PC-3 (cell line): ENCODE results near the gene ZNF366. TPM values are rescaled to one million over a fixed set of nuclear protein-coding genes. Genes with fewer than 3 reads are reported as not detected.

Experiments used
- ATAC-seq: fragments of 200-7000 bp; cut with Tn5 transposase; 2 replicates; pipeline ENCODE4 v1.9.1; 2020; ENCODE audit warnings: mild to moderate bottlenecking, moderate library complexity
- BruUV-seq: library from RNA; stranded (reverse); fragments of 400-500 nt; replicated peaks from 2 replicates; lab custom pipeline; 2021; lab: Mats Ljungman, UMichigan
- CTCF ChIA-PET: fragments of 300-600 bp; sonication (Branson Sonifier 250); formaldehyde crosslinking; loops from one replicate; lab custom pipeline; 2022; ENCODE audit warnings: antibody characterized with exemption; lab: Charles Lee
- POLR2A ChIA-PET: fragments of 300-600 bp; sonication (Branson Sonifier 250); formaldehyde crosslinking; loops from one replicate; lab custom pipeline; 2022; ENCODE audit warnings: antibody characterized with exemption; ENCODE audit not compliant: unreplicated experiment; lab: Charles Lee
- DNase-seq: peaks from one replicate; pipeline ENCODE4 v3.0.0-alpha.2; 2015
- H2AFZ ChIP-seq: fragments of 300-600 bp; sonication (generic); 2 replicates; pipeline ENCODE4 v1.6.0; 2016; ENCODE audit warnings: antibody characterized with exemption, low read length
- H3F3A ChIP-seq: fragments of 300-600 bp; sonication (generic); one replicate; pipeline ENCODE4 v1.6.0; 2017; ENCODE audit warnings: antibody characterized with exemption, low read length, control low read depth, mild to moderate bottlenecking; ENCODE audit not compliant: unreplicated experiment
- H3K27ac ChIP-seq: fragments of 300-600 bp; sonication (generic); 2 replicates; pipeline ENCODE4 v1.5.1; 2016; ENCODE audit warnings: mild to moderate bottlenecking, low read length
- H3K27me3 ChIP-seq: fragments of 300-600 bp; sonication (generic); 2 replicates; pipeline ENCODE4 v1.6.1; 2016; ENCODE audit warnings: low read length, mixed read lengths
- H3K36me3 ChIP-seq: fragments of 300-600 bp; sonication (generic); 2 replicates; pipeline ENCODE4 v1.6.1; 2016; ENCODE audit warnings: low read depth, mixed run types, low read length, mixed read lengths
- H3K4me1 ChIP-seq: fragments of 300-600 bp; sonication (generic); 2 replicates; pipeline ENCODE4 v1.5.1; 2016; ENCODE audit warnings: low read length; ENCODE audit not compliant: insufficient read depth
- H3K4me2 ChIP-seq: fragments of 300-600 bp; sonication (generic); 2 replicates; pipeline ENCODE4 v1.6.0; 2016; ENCODE audit warnings: low read length
- H3K4me3 ChIP-seq: fragments of 300-600 bp; sonication (generic); 2 replicates; pipeline ENCODE4 v1.5.1; 2016; ENCODE audit warnings: mild to moderate bottlenecking, low read length, mixed read lengths
- H3K79me2 ChIP-seq: fragments of 300-600 bp; sonication (generic); 2 replicates; pipeline ENCODE4 v1.6.1; 2017; ENCODE audit warnings: low read length, mixed read lengths
- H3K9ac ChIP-seq: fragments of 300-600 bp; sonication (generic); 2 replicates; pipeline ENCODE4 v1.6.0; 2016; ENCODE audit warnings: mild to moderate bottlenecking, low read length
- H3K9me2 ChIP-seq: fragments of 300-600 bp; sonication (generic); replicated peaks from 2 replicates; pipeline ENCODE4 v1.6.1; 2016; ENCODE audit warnings: mixed run types, low read length, mixed read lengths
- H3K9me3 ChIP-seq: fragments of 300-600 bp; sonication (generic); 2 replicates; pipeline ENCODE4 v1.6.1; 2016; ENCODE audit warnings: low read length, mixed read lengths
- H4K20me1 ChIP-seq: fragments of 300-600 bp; sonication (generic); 2 replicates; pipeline ENCODE4 v1.6.1; 2016; ENCODE audit warnings: low read length, mixed read lengths
- CTCF ChIP-seq: fragments of 300-600 bp; sonication (generic); conservative IDR thresholded peaks from 2 replicates; pipeline ENCODE4 v1.5.1; 2017; ENCODE audit warnings: antibody characterized with exemption, low read depth, mild to moderate bottlenecking, low read length
- EZH2 ChIP-seq: fragments of 300-600 bp; sonication (generic); IDR thresholded peaks from one replicate; pipeline ENCODE4 v1.6.1; 2017; ENCODE audit warnings: antibody characterized with exemption, mild to moderate bottlenecking, low read length; ENCODE audit not compliant: unreplicated experiment
- EZH2phosphoT487 ChIP-seq: fragments of 300-600 bp; sonication (generic); IDR thresholded peaks from 2 replicates; pipeline ENCODE4 v1.6.1; 2018; ENCODE audit warnings: mild to moderate bottlenecking, antibody characterized with exemption, low read length, borderline replicate concordance
- intact Hi-C: fragments of 100-400 bp; cut with micrococcal nuclease; formaldehyde crosslinking; loops from 2 replicates; pipeline ENCODE4 v1.9.0; 2023
- total RNA-seq: library from RNA; depleted of rRNA; stranded (reverse); fragments of >200 nt; gene quantifications from 2 replicates; pipeline ENCODE4 v1.2.3, GENCODE V29; 2014

ZNF366 gene
- total RNA-seq, 1 experiment from 2014 or later: not detected

GRCh38 chr5:72477644-72478043 lies 29.6 kb downstream of the ZNF366 start:
- Histone ChIP-seq H3K27ac (no peak overlapping the region), H3F3A (no peaks in the 10 kb centered on the region), H2AFZ (no peak overlapping the region), H3K36me3 (no peaks in the 10 kb centered on the region), H3K27me3 (no peaks in the 10 kb centered on the region), H3K79me2 (no peaks in the 10 kb centered on the region), H3K9me3 (no peaks in the 10 kb centered on the region), H3K4me2 (no peak overlapping the region), H4K20me1 (no peaks in the 10 kb centered on the region), H3K9ac (no peak overlapping the region), H3K4me3 (no peak overlapping the region), H3K4me1 (peaks cover 13% of the 10 kb centered on the region), H3K9me2 (no peaks in the 10 kb centered on the region)
- TF ChIP-seq EZH2: no peak
- TF ChIP-seq CTCF: no peak
- TF ChIP-seq EZH2phosphoT487: no peak
- ATAC-seq (no peak), DNase-seq (peak; percentile 17)
- intact Hi-C loops: no loop called here
- ChIA-PET POLR2A (no interaction called here), CTCF (no interaction called here)
- BruUV-seq: no TSS peak

GRCh38 chr5:72477176-72477575 lies 30.0 kb downstream of the ZNF366 start:
- Histone ChIP-seq H3F3A (no peaks in the 10 kb centered on the region), H4K20me1 (no peaks in the 10 kb centered on the region), H3K4me3 (no peak overlapping the region), H3K27ac (no peak overlapping the region), H3K4me2 (no peak overlapping the region), H3K9ac (no peak overlapping the region), H3K9me2 (no peaks in the 10 kb centered on the region), H3K79me2 (no peaks in the 10 kb centered on the region), H3K27me3 (no peaks in the 10 kb centered on the region), H3K36me3 (no peaks in the 10 kb centered on the region), H3K9me3 (no peaks in the 10 kb centered on the region), H3K4me1 (peaks cover 18% of the 10 kb centered on the region), H2AFZ (no peak overlapping the region)
- CTCF ChIA-PET: no interaction called here
- BruUV-seq: no TSS peak
- POLR2A ChIA-PET: no interaction called here
- DNase-seq: peak; percentile 18
- intact Hi-C loops: no loop called here
- no peak for TF ChIP-seq CTCF
- ATAC-seq: no peak

GRCh38 chr5:72476721-72477120 lies 30.5 kb downstream of the ZNF366 start:
- Histone ChIP-seq H4K20me1 (no peaks in the 10 kb centered on the region), H3K27ac (no peak overlapping the region), H3K79me2 (no peaks in the 10 kb centered on the region), H3K27me3 (no peaks in the 10 kb centered on the region), H3K4me1 (peaks cover 23% of the 10 kb centered on the region), H3K36me3 (no peaks in the 10 kb centered on the region), H3F3A (no peaks in the 10 kb centered on the region), H3K4me3 (no peak overlapping the region), H3K9ac (no peak overlapping the region), H3K4me2 (no peak overlapping the region), H3K9me2 (no peaks in the 10 kb centered on the region), H3K9me3 (no peaks in the 10 kb centered on the region), H2AFZ (no peak overlapping the region)
- intact Hi-C loops: no loop called here
- TF ChIP-seq EZH2phosphoT487 (no peak), EZH2 (no peak), CTCF (no peak)
- ATAC-seq (no peak), DNase-seq (no peak)
- POLR2A ChIA-PET: no interaction called here
- CTCF ChIA-PET: no interaction called here
- BruUV-seq: no TSS peak
